WTC11 (cell line): ENCODE results near the gene SEC22C.

Experiments used
- NFYB ChIP-seq: sonication (generic); formaldehyde crosslinking; conservative IDR thresholded peaks from 2 replicates; pipeline ENCODE4 v1.8.0; 2022; ENCODE audit warnings: low read depth, missing genetic modification reagents
- NR1H2 ChIP-seq: sonication (generic); formaldehyde crosslinking; IDR thresholded peaks from 2 replicates; pipeline ENCODE4 v1.9.0; 2021; ENCODE audit warnings: mild to moderate bottlenecking, moderate library complexity, missing genetic modification reagents
- SP1 ChIP-seq: sonication (generic); formaldehyde crosslinking; conservative IDR thresholded peaks from 2 replicates; pipeline ENCODE4 v1.8.1; 2022; ENCODE audit warnings: missing genetic modification reagents
- ZNF121 ChIP-seq: sonication (generic); formaldehyde crosslinking; IDR thresholded peaks from 2 replicates; pipeline ENCODE4 v1.8.0; 2023; ENCODE audit warnings: missing genetic modification reagents
- TF ChIP-seq, protein P1 (sequence below): fragments of 200-600 bp; IDR thresholded peaks from 2 replicates; pipeline ENCODE4 v1.8.0; 2022; ENCODE audit warnings: antibody characterized with exemption
- TF ChIP-seq, protein P2 (sequence below): sonication (generic); formaldehyde crosslinking; IDR thresholded peaks from 2 replicates; pipeline ENCODE4 v1.8.0; 2022; ENCODE audit warnings: mild to moderate bottlenecking, missing genetic modification reagents
- TF ChIP-seq, protein P3 (sequence below): sonication (generic); formaldehyde crosslinking; IDR thresholded peaks from 2 replicates; pipeline ENCODE4 v1.8.1; 2023; ENCODE audit warnings: mild to moderate bottlenecking, missing genetic modification reagents, moderate library complexity
- TF ChIP-seq, protein P4 (sequence below): sonication (generic); formaldehyde crosslinking; IDR thresholded peaks from 2 replicates; pipeline ENCODE4 v1.8.1; 2023; ENCODE audit warnings: mild to moderate bottlenecking, missing genetic modification reagents, moderate library complexity
- TF ChIP-seq, protein P5 (sequence below): sonication (generic); formaldehyde crosslinking; IDR thresholded peaks from 2 replicates; pipeline ENCODE4 v1.8.1; 2023; ENCODE audit warnings: mild to moderate bottlenecking, moderate library complexity, missing genetic modification reagents
- TF ChIP-seq, protein P6 (sequence below): sonication (generic); formaldehyde crosslinking; conservative IDR thresholded peaks from 2 replicates; pipeline ENCODE4 v1.8.1; 2023; ENCODE audit warnings: mild to moderate bottlenecking, low read depth, missing genetic modification reagents, moderate library complexity
- TF ChIP-seq, protein P7 (sequence below): sonication (generic); formaldehyde crosslinking; IDR thresholded peaks from 2 replicates; pipeline ENCODE4 v1.8.1; 2023; ENCODE audit warnings: mild to moderate bottlenecking, missing genetic modification reagents

DNA sequence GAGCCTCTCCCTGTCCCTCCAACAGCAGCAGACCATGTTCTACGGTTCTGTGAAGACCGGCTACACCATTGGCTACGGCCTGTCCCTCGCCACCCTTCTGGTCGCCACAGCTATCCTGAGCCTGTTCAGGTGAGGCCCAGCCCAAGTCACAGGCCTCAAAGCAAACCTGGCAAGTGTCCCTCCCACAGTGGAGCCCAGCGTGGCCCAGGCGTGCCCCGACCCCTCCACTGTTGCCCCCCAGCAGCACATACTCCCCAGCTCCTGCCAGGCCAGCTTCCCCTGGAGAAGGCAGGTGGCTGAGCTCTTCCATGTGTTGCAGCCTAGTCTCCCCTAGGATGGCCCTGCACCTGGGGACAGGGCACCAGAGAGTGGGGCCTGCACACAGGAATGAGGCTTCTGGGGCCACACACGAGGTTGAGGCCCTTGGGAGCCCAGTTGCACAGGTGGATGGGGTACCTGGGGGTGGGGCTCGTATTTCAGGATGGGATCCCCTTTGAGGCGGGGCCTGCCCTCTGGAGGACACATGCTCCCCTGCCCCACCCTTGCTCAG is 54.3 kb downstream of the SEC22C start:
- TF ChIP-seq, protein P1, sequence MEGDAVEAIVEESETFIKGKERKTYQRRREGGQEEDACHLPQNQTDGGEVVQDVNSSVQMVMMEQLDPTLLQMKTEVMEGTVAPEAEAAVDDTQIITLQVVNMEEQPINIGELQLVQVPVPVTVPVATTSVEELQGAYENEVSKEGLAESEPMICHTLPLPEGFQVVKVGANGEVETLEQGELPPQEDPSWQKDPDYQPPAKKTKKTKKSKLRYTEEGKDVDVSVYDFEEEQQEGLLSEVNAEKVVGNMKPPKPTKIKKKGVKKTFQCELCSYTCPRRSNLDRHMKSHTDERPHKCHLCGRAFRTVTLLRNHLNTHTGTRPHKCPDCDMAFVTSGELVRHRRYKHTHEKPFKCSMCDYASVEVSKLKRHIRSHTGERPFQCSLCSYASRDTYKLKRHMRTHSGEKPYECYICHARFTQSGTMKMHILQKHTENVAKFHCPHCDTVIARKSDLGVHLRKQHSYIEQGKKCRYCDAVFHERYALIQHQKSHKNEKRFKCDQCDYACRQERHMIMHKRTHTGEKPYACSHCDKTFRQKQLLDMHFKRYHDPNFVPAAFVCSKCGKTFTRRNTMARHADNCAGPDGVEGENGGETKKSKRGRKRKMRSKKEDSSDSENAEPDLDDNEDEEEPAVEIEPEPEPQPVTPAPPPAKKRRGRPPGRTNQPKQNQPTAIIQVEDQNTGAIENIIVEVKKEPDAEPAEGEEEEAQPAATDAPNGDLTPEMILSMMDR: no peak
- TF ChIP-seq SP1 (CRISPR knock-in tag) (no peak), ZNF121 (no peak), NFYB (CRISPR knock-in tag) (no peak), NR1H2 (CRISPR knock-in tag) (no peak)
- TF ChIP-seq, protein P2, sequence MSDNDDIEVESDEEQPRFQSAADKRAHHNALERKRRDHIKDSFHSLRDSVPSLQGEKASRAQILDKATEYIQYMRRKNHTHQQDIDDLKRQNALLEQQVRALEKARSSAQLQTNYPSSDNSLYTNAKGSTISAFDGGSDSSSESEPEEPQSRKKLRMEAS (CRISPR knock-in tag): no peak
- TF ChIP-seq, protein P3, sequence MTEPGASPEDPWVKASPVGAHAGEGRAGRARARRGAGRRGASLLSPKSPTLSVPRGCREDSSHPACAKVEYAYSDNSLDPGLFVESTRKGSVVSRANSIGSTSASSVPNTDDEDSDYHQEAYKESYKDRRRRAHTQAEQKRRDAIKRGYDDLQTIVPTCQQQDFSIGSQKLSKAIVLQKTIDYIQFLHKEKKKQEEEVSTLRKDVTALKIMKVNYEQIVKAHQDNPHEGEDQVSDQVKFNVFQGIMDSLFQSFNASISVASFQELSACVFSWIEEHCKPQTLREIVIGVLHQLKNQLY (CRISPR knock-in tag): no peak
- TF ChIP-seq, protein P4, sequence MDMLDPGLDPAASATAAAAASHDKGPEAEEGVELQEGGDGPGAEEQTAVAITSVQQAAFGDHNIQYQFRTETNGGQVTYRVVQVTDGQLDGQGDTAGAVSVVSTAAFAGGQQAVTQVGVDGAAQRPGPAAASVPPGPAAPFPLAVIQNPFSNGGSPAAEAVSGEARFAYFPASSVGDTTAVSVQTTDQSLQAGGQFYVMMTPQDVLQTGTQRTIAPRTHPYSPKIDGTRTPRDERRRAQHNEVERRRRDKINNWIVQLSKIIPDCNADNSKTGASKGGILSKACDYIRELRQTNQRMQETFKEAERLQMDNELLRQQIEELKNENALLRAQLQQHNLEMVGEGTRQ (CRISPR knock-in tag): no peak
- TF ChIP-seq, protein P5, sequence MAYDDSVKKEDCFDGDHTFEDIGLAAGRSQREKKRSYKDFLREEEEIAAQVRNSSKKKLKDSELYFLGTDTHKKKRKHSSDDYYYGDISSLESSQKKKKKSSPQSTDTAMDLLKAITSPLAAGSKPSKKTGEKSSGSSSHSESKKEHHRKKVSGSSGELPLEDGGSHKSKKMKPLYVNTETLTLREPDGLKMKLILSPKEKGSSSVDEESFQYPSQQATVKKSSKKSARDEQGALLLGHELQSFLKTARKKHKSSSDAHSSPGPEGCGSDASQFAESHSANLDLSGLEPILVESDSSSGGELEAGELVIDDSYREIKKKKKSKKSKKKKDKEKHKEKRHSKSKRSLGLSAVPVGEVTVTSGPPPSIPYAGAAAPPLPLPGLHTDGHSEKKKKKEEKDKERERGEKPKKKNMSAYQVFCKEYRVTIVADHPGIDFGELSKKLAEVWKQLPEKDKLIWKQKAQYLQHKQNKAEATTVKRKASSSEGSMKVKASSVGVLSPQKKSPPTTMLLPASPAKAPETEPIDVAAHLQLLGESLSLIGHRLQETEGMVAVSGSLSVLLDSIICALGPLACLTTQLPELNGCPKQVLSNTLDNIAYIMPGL (CRISPR knock-in tag): no peak
- TF ChIP-seq, protein P6, sequence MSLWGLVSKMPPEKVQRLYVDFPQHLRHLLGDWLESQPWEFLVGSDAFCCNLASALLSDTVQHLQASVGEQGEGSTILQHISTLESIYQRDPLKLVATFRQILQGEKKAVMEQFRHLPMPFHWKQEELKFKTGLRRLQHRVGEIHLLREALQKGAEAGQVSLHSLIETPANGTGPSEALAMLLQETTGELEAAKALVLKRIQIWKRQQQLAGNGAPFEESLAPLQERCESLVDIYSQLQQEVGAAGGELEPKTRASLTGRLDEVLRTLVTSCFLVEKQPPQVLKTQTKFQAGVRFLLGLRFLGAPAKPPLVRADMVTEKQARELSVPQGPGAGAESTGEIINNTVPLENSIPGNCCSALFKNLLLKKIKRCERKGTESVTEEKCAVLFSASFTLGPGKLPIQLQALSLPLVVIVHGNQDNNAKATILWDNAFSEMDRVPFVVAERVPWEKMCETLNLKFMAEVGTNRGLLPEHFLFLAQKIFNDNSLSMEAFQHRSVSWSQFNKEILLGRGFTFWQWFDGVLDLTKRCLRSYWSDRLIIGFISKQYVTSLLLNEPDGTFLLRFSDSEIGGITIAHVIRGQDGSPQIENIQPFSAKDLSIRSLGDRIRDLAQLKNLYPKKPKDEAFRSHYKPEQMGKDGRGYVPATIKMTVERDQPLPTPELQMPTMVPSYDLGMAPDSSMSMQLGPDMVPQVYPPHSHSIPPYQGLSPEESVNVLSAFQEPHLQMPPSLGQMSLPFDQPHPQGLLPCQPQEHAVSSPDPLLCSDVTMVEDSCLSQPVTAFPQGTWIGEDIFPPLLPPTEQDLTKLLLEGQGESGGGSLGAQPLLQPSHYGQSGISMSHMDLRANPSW (CRISPR knock-in tag): no peak
- TF ChIP-seq, protein P7, sequence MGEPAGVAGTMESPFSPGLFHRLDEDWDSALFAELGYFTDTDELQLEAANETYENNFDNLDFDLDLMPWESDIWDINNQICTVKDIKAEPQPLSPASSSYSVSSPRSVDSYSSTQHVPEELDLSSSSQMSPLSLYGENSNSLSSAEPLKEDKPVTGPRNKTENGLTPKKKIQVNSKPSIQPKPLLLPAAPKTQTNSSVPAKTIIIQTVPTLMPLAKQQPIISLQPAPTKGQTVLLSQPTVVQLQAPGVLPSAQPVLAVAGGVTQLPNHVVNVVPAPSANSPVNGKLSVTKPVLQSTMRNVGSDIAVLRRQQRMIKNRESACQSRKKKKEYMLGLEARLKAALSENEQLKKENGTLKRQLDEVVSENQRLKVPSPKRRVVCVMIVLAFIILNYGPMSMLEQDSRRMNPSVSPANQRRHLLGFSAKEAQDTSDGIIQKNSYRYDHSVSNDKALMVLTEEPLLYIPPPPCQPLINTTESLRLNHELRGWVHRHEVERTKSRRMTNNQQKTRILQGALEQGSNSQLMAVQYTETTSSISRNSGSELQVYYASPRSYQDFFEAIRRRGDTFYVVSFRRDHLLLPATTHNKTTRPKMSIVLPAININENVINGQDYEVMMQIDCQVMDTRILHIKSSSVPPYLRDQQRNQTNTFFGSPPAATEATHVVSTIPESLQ (CRISPR knock-in tag): no peak
